Spinal cord (tissue), 10 donors: Measurements from ENCODE around the gene SPINK6. TPM values are rescaled to one million over a fixed set of nuclear protein-coding genes. Genes with fewer than 3 reads are reported as not detected.

ENCODE experiments used
- DNase-seq, 6 donors: peaks; one replicate each; pipeline versions ENCODE4 v3.0.0 to v3.0.0-alpha.2; 2013 to 2015; ENCODE audit warnings: low spot score in 6 of 6, low read depth in 4 of 6
- H3K27ac ChIP-seq: one replicate; pipeline ENCODE4 v1.5.1; 2013; ENCODE audit warnings: low read depth, low read length, control low read depth
- H3K27me3 ChIP-seq: one replicate; pipeline ENCODE4 v1.6.1; 2013; ENCODE audit warnings: low read length; ENCODE audit not compliant: control insufficient read depth, insufficient read depth
- H3K36me3 ChIP-seq: one replicate; pipeline ENCODE4 v1.6.1; 2013; ENCODE audit warnings: low read length; ENCODE audit not compliant: control insufficient read depth, insufficient read depth
- H3K4me1 ChIP-seq: one replicate; pipeline ENCODE4 v1.6.1; 2013; ENCODE audit warnings: low read length; ENCODE audit not compliant: control insufficient read depth, insufficient read depth
- H3K4me3 ChIP-seq: one replicate; pipeline ENCODE4 v1.5.1; 2013; ENCODE audit warnings: low read depth, low read length, control low read depth
- H3K9me3 ChIP-seq: one replicate; pipeline ENCODE4 v1.6.1; 2013; ENCODE audit warnings: low read length; ENCODE audit not compliant: control insufficient read depth, insufficient read depth
- WGBS: methylation state at CpG from one replicate; pipeline ENCODE4 v1.1.5; 2013; ENCODE audit warnings: missing lambda C conversion rate; ENCODE audit not compliant: insufficient coverage; 5-methylcytosine and 5-hydroxymethylcytosine counted together
- long read RNA-seq, 4 donors: transcript quantifications; one replicate each; lab custom pipeline, GENCODE V29; 2026
- polyA plus RNA-seq, 2 donors: library from polyadenylated mRNA; unstranded; fragments of 120-200 nt; gene quantifications; one replicate each; pipeline ENCODE4 v1.2.1, GENCODE V29; 2013; ENCODE audit not compliant: insufficient read length in 2 of 2
- total RNA-seq, 2 donors: library from RNA; depleted of rRNA in 1 of 2; stranded (reverse); fragments of 120-200 nt in 1 of 2; fragments of >200 nt in 1 of 2; gene quantifications; one replicate each; pipeline versions ENCODE4 v1.2.3 to v1.2.4, GENCODE V29; 2013 to 2014
- donor health status: healthy.

The SPINK6 gene, protein sequence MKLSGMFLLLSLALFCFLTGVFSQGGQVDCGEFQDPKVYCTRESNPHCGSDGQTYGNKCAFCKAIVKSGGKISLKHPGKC
- not detected for total RNA-seq
- polyA plus RNA-seq = not detected
- long read RNA-seq, donor 1 = 0 reads
- long read RNA-seq, donor 2 = 0 reads
- long read RNA-seq, donor 3 = 0 reads
- long read RNA-seq, donor 4 = 0 reads

GRCh38 chr5:148202531-148203203, at the start of gene SPINK6:
TSS of gene SPINK6 (plus strand) at chr5:148203042. CDS start at chr5:148203097, 55 bp downstream.
- Histone ChIP-seq H3K27me3 (no peaks in the 10 kb centered on the region), H3K9me3 (no peaks in the 10 kb centered on the region), H3K4me3 (no peak within 1 kb of the TSS), H3K27ac (no peak within 1 kb of the TSS), H3K36me3 (no peaks in the 10 kb centered on the region), H3K4me1 (no peaks in the 10 kb centered on the region)
- 100% methylated on average over 1 of the region's 2 CpGs for WGBS
- DNase-seq = no peak

DNA sequence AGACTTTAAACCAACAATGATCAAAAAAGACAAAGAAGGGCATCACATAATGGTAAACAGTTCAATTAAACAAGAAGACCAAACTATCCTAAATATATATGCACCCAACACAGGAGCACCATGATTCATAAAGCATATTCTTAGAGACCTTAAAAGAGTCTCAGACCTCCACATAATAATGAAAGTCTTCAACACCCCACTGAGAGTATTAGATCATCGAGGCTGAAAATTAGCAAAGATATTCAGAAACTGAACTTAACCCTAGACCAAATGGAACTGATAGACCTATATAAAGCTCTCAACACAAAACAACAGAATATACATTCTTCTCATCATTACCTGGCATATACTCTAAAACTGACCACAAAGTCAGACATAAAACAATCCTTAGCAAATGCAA, 46.2 kb upstream of the SPINK6 start:
- no peak for DNase-seq
- Histone ChIP-seq H3K36me3 (no peaks in the 10 kb centered on the region), H3K27ac (no peak overlapping the region), H3K4me1 (no peaks in the 10 kb centered on the region), H3K9me3 (no peaks in the 10 kb centered on the region), H3K27me3 (no peaks in the 10 kb centered on the region), H3K4me3 (no peak overlapping the region)
- 100% methylated on average over 1 of the region's 1 CpG for WGBS

DNA sequence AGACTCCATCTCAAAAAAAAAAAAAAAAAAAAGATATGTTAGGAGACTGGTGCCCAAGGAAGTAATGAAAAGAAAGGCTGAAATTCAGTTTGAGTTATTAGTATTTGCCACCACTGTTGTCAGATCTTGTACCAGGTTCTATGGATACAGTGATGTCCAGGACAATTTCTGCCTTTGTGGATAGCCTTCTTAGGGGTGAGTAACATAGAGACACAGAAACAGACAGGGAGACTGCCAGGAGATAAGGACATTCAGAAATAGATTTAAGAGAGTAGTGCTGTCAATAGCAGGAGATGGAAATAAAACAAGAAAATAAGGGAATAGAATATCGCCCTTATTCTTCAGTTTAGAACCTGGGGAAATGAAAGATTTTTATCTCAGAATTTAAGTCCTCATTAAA, 40.8 kb upstream of the SPINK6 start:
- no peak for DNase-seq
- H3K27me3 ChIP-seq = no peaks in the 10 kb centered on the region
- H3K4me1 ChIP-seq = no peaks in the 10 kb centered on the region
- WGBS = no CpG with 5 or more reads among the region's 1 CpG
- no peaks in the 10 kb centered on the region for H3K9me3 ChIP-seq
- H3K27ac ChIP-seq = no peak overlapping the region
- no peak overlapping the region for H3K4me3 ChIP-seq
- no peaks in the 10 kb centered on the region for H3K36me3 ChIP-seq

- Histone ChIP-seq H3K4me3 (no peak overlapping the region), H3K36me3 (no peaks in the 10 kb centered on the region), H3K4me1 (no peaks in the 10 kb centered on the region), H3K27me3 (no peaks in the 10 kb centered on the region), H3K9me3 (no peaks in the 10 kb centered on the region), H3K27ac (no peak overlapping the region)
- 100% methylated on average over 1 of the region's 1 CpG for WGBS
- DNase-seq = no peak
Measured at GRCh38 chr5:148163345-148163744, 39.5 kb upstream of the SPINK6 start.

DNA sequence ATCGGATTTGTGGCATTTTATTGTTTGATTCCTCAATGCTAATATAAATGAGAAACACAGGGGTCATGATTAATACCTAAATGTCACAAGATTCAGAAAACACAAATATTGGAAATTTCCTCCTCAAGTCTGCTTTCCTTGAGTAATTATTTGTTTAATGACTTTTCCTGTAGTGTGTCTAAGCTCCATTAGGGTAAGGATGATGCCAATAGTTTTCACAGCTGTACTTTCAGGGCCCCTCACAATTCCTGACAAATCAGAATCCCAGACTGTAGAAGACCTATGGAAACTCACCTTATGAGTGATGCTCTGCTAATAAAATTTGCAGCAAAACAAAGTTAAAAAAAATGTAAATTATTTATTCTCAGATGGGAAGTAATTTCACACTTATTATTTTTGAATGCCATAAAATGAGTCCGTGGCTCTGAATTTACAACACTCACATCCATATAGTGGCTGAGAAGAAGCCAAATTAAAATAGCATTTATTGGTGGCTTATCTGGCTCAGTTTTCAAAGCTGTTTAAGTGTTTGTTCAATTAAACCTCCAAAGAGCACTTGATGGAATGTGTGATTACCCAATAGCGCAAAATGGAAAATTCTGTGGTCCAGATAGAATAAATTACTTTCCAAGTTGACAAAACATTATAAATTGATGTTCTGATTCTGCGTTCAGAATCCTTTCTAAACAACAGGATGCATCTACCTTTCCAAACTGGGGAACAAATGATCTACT, 36.1 kb upstream of the SPINK6 start:
- WGBS = no CpG with 5 or more reads among the region's 4 CpGs
- H3K4me1 ChIP-seq = no peaks in the 10 kb centered on the region
- no peak overlapping the region for H3K4me3 ChIP-seq
- H3K27me3 ChIP-seq = no peaks in the 10 kb centered on the region
- H3K36me3 ChIP-seq = no peaks in the 10 kb centered on the region
- H3K9me3 ChIP-seq = no peaks in the 10 kb centered on the region
- no peak overlapping the region for H3K27ac ChIP-seq
- no peak for DNase-seq

- H3K36me3 ChIP-seq = no peaks in the 10 kb centered on the region
- no peaks in the 10 kb centered on the region for H3K4me1 ChIP-seq
- no peaks in the 10 kb centered on the region for H3K27me3 ChIP-seq
- DNase-seq = no peak
- no peak within 1 kb of the TSS for H3K4me3 ChIP-seq
- H3K9me3 ChIP-seq = no peaks in the 10 kb centered on the region
- no peak within 1 kb of the TSS for H3K27ac ChIP-seq
- WGBS = no CpG with 5 or more reads among the region's 1 CpG
Measured at GRCh38 chr5:148168246-148168645, 34.6 kb upstream of the SPINK6 start, which contains the start of gene SPINK14. TSS of gene SPINK14 (plus strand) at chr5:148168546. CDS start at chr5:148169733, 1,187 bp downstream.

DNA sequence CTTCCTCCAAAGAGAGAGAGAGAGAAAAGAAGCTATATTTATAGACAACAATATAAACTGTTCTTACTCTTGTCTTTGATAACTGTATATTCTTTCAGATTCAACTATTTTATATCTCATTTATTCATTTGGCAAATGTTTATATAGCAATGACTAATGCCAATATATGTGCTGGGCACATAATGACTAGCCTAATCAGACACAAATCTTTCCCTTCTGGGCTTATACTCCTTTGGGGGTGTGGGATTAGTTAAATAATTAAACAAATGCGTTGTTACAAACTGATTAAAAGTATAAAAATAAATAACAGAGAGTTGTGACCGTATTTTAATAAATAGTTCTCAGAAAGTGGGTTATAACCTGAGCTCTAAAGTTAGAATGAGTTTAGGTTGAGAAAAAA, 30.5 kb upstream of the SPINK6 start:
- no peak for DNase-seq
- no peak overlapping the region for H3K27ac ChIP-seq
- no CpG with 5 or more reads among the region's 2 CpGs for WGBS
- H3K9me3 ChIP-seq = no peaks in the 10 kb centered on the region
- H3K36me3 ChIP-seq = no peaks in the 10 kb centered on the region
- no peaks in the 10 kb centered on the region for H3K27me3 ChIP-seq
- no peaks in the 10 kb centered on the region for H3K4me1 ChIP-seq
- no peak overlapping the region for H3K4me3 ChIP-seq

DNA sequence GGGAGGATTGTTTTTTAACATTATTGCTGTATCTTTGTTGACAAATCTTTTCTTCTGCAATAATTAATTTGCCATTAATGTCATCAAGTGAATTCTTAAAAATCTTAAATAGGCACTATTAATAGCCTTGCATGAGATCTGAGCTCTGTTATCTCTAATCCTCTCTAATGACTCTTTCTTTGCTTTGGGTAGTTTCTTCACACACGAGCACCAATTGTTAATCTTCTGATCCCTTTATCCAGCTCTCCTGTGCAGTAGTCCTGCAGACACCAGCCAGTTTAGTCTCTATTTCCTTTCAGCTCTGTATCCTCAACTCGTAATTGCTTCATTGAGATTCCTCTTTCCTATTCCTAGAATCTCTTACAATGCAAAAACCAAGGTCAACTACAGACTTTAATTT, 26.4 kb upstream of the SPINK6 start:
- WGBS = 62% methylated on average over 2 of the region's 2 CpGs

DNA sequence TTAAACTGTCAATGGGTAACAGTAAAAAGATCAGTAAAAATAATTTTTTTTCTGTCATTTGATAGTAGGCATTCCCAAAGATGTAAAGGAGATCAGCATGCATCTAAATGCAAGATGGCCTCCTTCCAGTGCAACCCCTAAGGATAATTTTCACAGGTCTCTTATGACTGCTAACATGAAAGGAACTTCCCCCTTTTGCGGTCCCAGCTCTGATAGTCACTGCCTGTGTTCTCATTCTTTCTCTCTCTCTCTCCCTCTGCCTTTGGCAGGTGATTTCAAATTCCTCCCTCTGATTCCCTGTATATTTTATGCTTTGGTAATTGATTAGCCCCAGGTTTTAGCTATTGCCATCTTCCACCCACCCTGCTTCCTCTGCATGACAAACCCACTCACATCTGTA, 25.6 kb upstream of the SPINK6 start:
- Histone ChIP-seq H3K9me3 (no peaks in the 10 kb centered on the region), H3K4me1 (no peaks in the 10 kb centered on the region), H3K4me3 (no peak overlapping the region), H3K27me3 (no peaks in the 10 kb centered on the region), H3K27ac (no peak overlapping the region), H3K36me3 (no peaks in the 10 kb centered on the region)
- DNase-seq = no peak
- WGBS = no CpG with 5 or more reads among the region's 1 CpG

More for the DNA sequence above, 26.4 kb upstream of the SPINK6 start:
- no peaks in the 10 kb centered on the region for H3K27me3 ChIP-seq
- no peak for DNase-seq
- H3K36me3 ChIP-seq = no peaks in the 10 kb centered on the region
- H3K27ac ChIP-seq = no peak overlapping the region
- no peaks in the 10 kb centered on the region for H3K4me1 ChIP-seq
- H3K9me3 ChIP-seq = no peaks in the 10 kb centered on the region
- no peak overlapping the region for H3K4me3 ChIP-seq
